ENCODE measurements around the gene INKA2.

INKA2 gene
- long read RNA-seq, donor 1, full-length matches to known transcripts: 1 of 1 reads
- long read RNA-seq, donor 1, partial matches to known transcripts: 0 of 1 reads
- long read RNA-seq, donor 1, other reads (novel, unspliced or antisense): 0 of 1 reads
- long read RNA-seq, donor 2: 0 reads
- long read RNA-seq, donor 3: 0 reads
- long read RNA-seq, donor 4, full-length matches to known transcripts: 1 of 94 reads
- long read RNA-seq, donor 4, partial matches to known transcripts: 57 of 94 reads
- long read RNA-seq, donor 4, other reads (novel, unspliced or antisense): 36 of 94 reads
- long read RNA-seq, donor 5: 0 reads
- long read RNA-seq, donor 6: 0 reads
- long read RNA-seq, donor 7, full-length matches to known transcripts: 3 of 3 reads
- long read RNA-seq, donor 7, partial matches to known transcripts: 0 of 3 reads
- long read RNA-seq, donor 7, other reads (novel, unspliced or antisense): 0 of 3 reads
- long read RNA-seq, donor 8, full-length matches to known transcripts: 1 of 13 reads
- long read RNA-seq, donor 8, partial matches to known transcripts: 12 of 13 reads
- long read RNA-seq, donor 8, other reads (novel, unspliced or antisense): 0 of 13 reads

GRCh38 chr1:111739194-111739924 lies at the start of gene INKA2:
Gene INKA2 (minus strand): TSS chr1:111739395. CDS start chr1:111739242, 153 bp downstream.
- peak; percentile 91 for DNase-seq

- no peak for DNase-seq
Observed at GRCh38 chr1:111786669-111787207, 47.5 kb upstream of the INKA2 start.

GRCh38 chr1:111784273-111784901 lies 45.2 kb upstream of the INKA2 start:
- DNase-seq: no peak

- no peak for DNase-seq
Observed at GRCh38 chr1:111779546-111779945, 40.4 kb upstream of the INKA2 start.

GRCh38 chr1:111778541-111779051 lies 39.4 kb upstream of the INKA2 start:
- DNase-seq: no peak

- no peak for DNase-seq
Observed at GRCh38 chr1:111778066-111778465, 38.9 kb upstream of the INKA2 start.

GRCh38 chr1:111777301-111777700 lies 38.1 kb upstream of the INKA2 start:
- DNase-seq: no peak

- no peak for DNase-seq
Observed at GRCh38 chr1:111776861-111777260, 37.7 kb upstream of the INKA2 start.

- no peak for DNase-seq
Observed at GRCh38 chr1:111776391-111776790, 37.2 kb upstream of the INKA2 start.

GRCh38 chr1:111775966-111776365 lies 36.8 kb upstream of the INKA2 start:
- DNase-seq: no peak

GRCh38 chr1:111770916-111771315 lies 31.7 kb upstream of the INKA2 start:
- DNase-seq: no peak

GRCh38 chr1:111769517-111770146 lies 30.4 kb upstream of the INKA2 start:
- DNase-seq: no peak

GRCh38 chr1:111768625-111769024 lies 29.4 kb upstream of the INKA2 start:
- no peak for DNase-seq

GRCh38 chr1:111768023-111768422 lies 28.8 kb upstream of the INKA2 start:
- DNase-seq: no peak

- no peak for DNase-seq
Observed at GRCh38 chr1:111762332-111762731, 23.1 kb upstream of the INKA2 start.

GRCh38 chr1:111761717-111762116 lies 22.5 kb upstream of the INKA2 start:
- no peak for DNase-seq

GRCh38 chr1:111758373-111758772 lies 19.2 kb upstream of the INKA2 start:
- DNase-seq: no peak

- DNase-seq: no peak
Observed at GRCh38 chr1:111756124-111756513, 16.9 kb upstream of the INKA2 start.

- peak; percentile 100 for DNase-seq
Observed at GRCh38 chr1:111755331-111756123, 16.3 kb upstream of the INKA2 start, which contains the start of gene DDX20. Gene DDX20 (plus strand): TSS chr1:111755901. CDS start chr1:111755925, 24 bp downstream.

- DNase-seq: no peak
Observed at GRCh38 chr1:111754984-111755330, 15.8 kb upstream of the INKA2 start.

All from right kidney (tissue), 9 donors.